Neuron (in vitro differentiated cells): ENCODE data around the gene POU5F2.

Source experiments
- H2AFZ ChIP-seq: one replicate; pipeline ENCODE4 v1.6.1; 2013; ENCODE audit warnings: low read depth, mild to moderate bottlenecking, inconsistent platforms, low read length, moderate library complexity
- H3K27me3 ChIP-seq: one replicate; pipeline ENCODE4 v1.6.1; 2013; ENCODE audit warnings: low read length; ENCODE audit not compliant: insufficient read depth
- H3K36me3 ChIP-seq: one replicate; pipeline ENCODE4 v1.6.1; 2013; ENCODE audit warnings: low read length; ENCODE audit not compliant: insufficient read depth
- H3K4me1 ChIP-seq: one replicate; pipeline ENCODE4 v1.6.1; 2013; ENCODE audit warnings: low read length; ENCODE audit not compliant: insufficient read depth
- H3K4me3 ChIP-seq: 2 replicates; pipeline ENCODE4 v1.5.1; 2013; ENCODE audit warnings: mild to moderate bottlenecking, low read length, moderate library complexity
- H3K9me3 ChIP-seq: one replicate; pipeline ENCODE4 v1.6.1; 2013; ENCODE audit warnings: low read length

Gene POU5F2

GRCh38 chr5:93705896-93706295 lies 35.5 kb downstream of the POU5F2 start:
- H3K36me3 ChIP-seq, result no peaks in the 10 kb centered on the region
- H2AFZ ChIP-seq, result no peak overlapping the region
- no peak overlapping the region for H3K4me3 ChIP-seq
- no peaks in the 10 kb centered on the region for H3K9me3 ChIP-seq
- H3K27me3 ChIP-seq, result no peaks in the 10 kb centered on the region
- H3K4me1 ChIP-seq, result no peaks in the 10 kb centered on the region

GRCh38 chr5:93704996-93705395 lies 36.4 kb downstream of the POU5F2 start:
- Histone ChIP-seq H3K36me3 (no peaks in the 10 kb centered on the region), H3K27me3 (no peaks in the 10 kb centered on the region), H2AFZ (no peak overlapping the region), H3K4me3 (no peak overlapping the region), H3K9me3 (no peaks in the 10 kb centered on the region), H3K4me1 (no peaks in the 10 kb centered on the region)

- H3K4me1 ChIP-seq, result no peaks in the 10 kb centered on the region
- no peak overlapping the region for H3K4me3 ChIP-seq
- H3K27me3 ChIP-seq, result no peaks in the 10 kb centered on the region
- no peak overlapping the region for H2AFZ ChIP-seq
- peaks cover 10% of the 10 kb centered on the region for H3K9me3 ChIP-seq
- no peaks in the 10 kb centered on the region for H3K36me3 ChIP-seq
These were observed 49.4 kb downstream of the POU5F2 start for GRCh38 chr5:93691997-93692396.
